SK-N-SH (cell line): ENCODE data around the gene ACBD6. TPM values are rescaled to one million over a fixed set of nuclear protein-coding genes. Genes with fewer than 3 reads are reported as not detected.
"Not testable (repeated sequence)": the region's sequence is repeated elsewhere in the genome, so short reads cannot be mapped to it uniquely, and the experiment has no call there.

Experiments
- CTCF ChIA-PET: fragments of 300-600, 350-600 bp; formaldehyde crosslinking; extraction: SDS; loops from one replicate; lab custom pipeline; 2021; lab: Yijun Ruan, JAX
- POLR2A ChIA-PET: fragments of 350-600 bp; sonication (Branson Sonifier 250); formaldehyde crosslinking; extraction: SDS; loops from one replicate; lab custom pipeline; 2020; ENCODE audit warnings: antibody characterized with exemption, inconsistent platforms; lab: Yijun Ruan, JAX
- DNase-seq: peaks from one replicate; pipeline ENCODE4 v3.0.0; 2012
- H2AFZ ChIP-seq: fragments of 200-600 bp; sonication (generic); 2 replicates; pipeline ENCODE4 v1.8.1; 2016; ENCODE audit warnings: antibody characterized with exemption, mild to moderate bottlenecking, low read depth
- H3F3A ChIP-seq: fragments of 200-600 bp; sonication (generic); replicated peaks from 2 replicates; pipeline ENCODE3; 2016; ENCODE audit warnings: antibody characterized with exemption, mild to moderate bottlenecking; ENCODE audit not compliant: insufficient read depth
- H3K27ac ChIP-seq, 2 experiments: fragments of 200-500 bp in 1 of 2; fragments of 200-600 bp in 1 of 2; sonication (Bioruptor generic) in 1 of 2; sonication (generic), shearing (Covaris generic) in 1 of 2; 2 replicates each; pipeline versions ENCODE4 v1.5.1 to v1.6.1; 2014 to 2016; ENCODE audit warnings: low read depth in 2 of 2, inconsistent platforms in 1 of 2, low read length in 1 of 2, mild to moderate bottlenecking in 1 of 2, mixed read lengths in 1 of 2
- H3K27me3 ChIP-seq: fragments of 200-600 bp; sonication (generic), shearing (Covaris generic); 2 replicates; pipeline ENCODE4 v1.6.1; 2016; ENCODE audit warnings: mixed run types; ENCODE audit not compliant: insufficient read depth
- H3K36me3 ChIP-seq, 2 experiments: fragments of 200-500 bp in 1 of 2; fragments of 200-600 bp in 1 of 2; sonication (Bioruptor generic) in 1 of 2; sonication (generic) in 1 of 2; replicated peaks in 1 of 2; 2 replicates each; pipeline versions ENCODE3 to v1.5.1; 2014 to 2016; ENCODE audit warnings: low read length in 1 of 2, mild to moderate bottlenecking in 1 of 2; ENCODE audit not compliant: insufficient read depth in 2 of 2, control insufficient read depth in 1 of 2
- H3K4me1 ChIP-seq, 2 experiments: fragments of 200-500 bp in 1 of 2; fragments of 200-600 bp in 1 of 2; sonication (Bioruptor generic) in 1 of 2; sonication (generic), shearing (Covaris generic) in 1 of 2; 2 replicates each; pipeline versions ENCODE4 v1.5.1 to v1.6.1; 2014 to 2016; ENCODE audit warnings: low read depth in 1 of 2, low read length in 1 of 2, mixed run types in 1 of 2; ENCODE audit not compliant: insufficient read depth in 2 of 2, control insufficient read depth in 1 of 2
- H3K4me2 ChIP-seq: fragments of 200-600 bp; sonication (generic), shearing (Covaris generic); 2 replicates; pipeline ENCODE4 v1.6.1; 2017; ENCODE audit warnings: mixed run types
- H3K4me3 ChIP-seq, 2 experiments: fragments of 200-500 bp in 1 of 2; fragments of 200-600 bp in 1 of 2; sonication (Bioruptor generic) in 1 of 2; sonication (generic), shearing (Covaris generic) in 1 of 2; 2 replicates each; pipeline versions ENCODE4 v1.5.1 to v1.8.1; 2014 to 2016; ENCODE audit warnings: low read depth in 2 of 2, inconsistent platforms in 1 of 2, low read length in 1 of 2, mild to moderate bottlenecking in 1 of 2, mixed read lengths in 1 of 2, moderate library complexity in 1 of 2
- H3K79me2 ChIP-seq: fragments of 200-600 bp; sonication (generic); 2 replicates; pipeline ENCODE4 v1.8.1; 2017; ENCODE audit warnings: mild to moderate bottlenecking; ENCODE audit not compliant: insufficient read depth
- H3K9ac ChIP-seq: fragments of 200-600 bp; sonication (generic); 2 replicates; pipeline ENCODE4 v1.6.1; 2017; ENCODE audit warnings: mixed run types
- H3K9me2 ChIP-seq: fragments of 200-600 bp; sonication (generic); 2 replicates; pipeline ENCODE4 v1.6.1; 2017; ENCODE audit warnings: mixed run types
- H3K9me3 ChIP-seq: fragments of 200-600 bp; sonication (generic); 2 replicates; pipeline ENCODE4 v1.6.1; 2017; ENCODE audit warnings: mixed run types, mild to moderate bottlenecking, moderate library complexity
- H4K20me1 ChIP-seq: fragments of 200-600 bp; sonication (generic); 2 replicates; pipeline ENCODE4 v1.6.1; 2017; ENCODE audit warnings: mild to moderate bottlenecking, mixed run types; ENCODE audit not compliant: insufficient read depth
- CHD2 ChIP-seq: fragments of 150-350 bp; IDR thresholded peaks from 2 replicates; pipeline ENCODE4 v1.6.1; 2018; ENCODE audit warnings: low read length; ENCODE audit not compliant: partially characterized antibody
- CTCF ChIP-seq: fragments of 200-600 bp; sonication (generic); IDR thresholded peaks from 2 replicates; pipeline ENCODE4 v1.6.1; 2017; ENCODE audit warnings: antibody characterized with exemption, mild to moderate bottlenecking, moderate library complexity
- ELF1 ChIP-seq: IDR thresholded peaks from 2 replicates; pipeline ENCODE4 v1.4.0; 2012
- EP300 ChIP-seq, 2 experiments: IDR thresholded peaks; 2 replicates each; pipeline versions ENCODE4 v1.4.0 to v1.6.1; 2012; ENCODE audit warnings: borderline replicate concordance in 1 of 2, low read depth in 1 of 2, low read length in 1 of 2
- EZH2phosphoT487 ChIP-seq: fragments of 200-600 bp; sonication (generic); IDR thresholded peaks from 2 replicates; pipeline ENCODE4 v1.6.1; 2017; ENCODE audit warnings: low read depth, mixed run types, mild to moderate bottlenecking, antibody characterized with exemption, moderate library complexity, borderline replicate concordance
- FOSL2 ChIP-seq: IDR thresholded peaks from 2 replicates; pipeline ENCODE4 v1.4.0; 2012; ENCODE audit warnings: low read depth, mild to moderate bottlenecking, moderate library complexity, borderline replicate concordance
- GABPA ChIP-seq: IDR thresholded peaks from 2 replicates; pipeline ENCODE4 v1.4.0; 2012; ENCODE audit warnings: low read depth, mild to moderate bottlenecking
- RXRA ChIP-seq: IDR thresholded peaks from 2 replicates; pipeline ENCODE4 v1.4.0; 2012; ENCODE audit warnings: low read depth, mild to moderate bottlenecking, borderline replicate concordance
- SIN3A ChIP-seq: IDR thresholded peaks from 2 replicates; pipeline ENCODE4 v1.6.1; 2012; ENCODE audit warnings: low read depth, mild to moderate bottlenecking, low read length, moderate library complexity, borderline replicate concordance
- TCF12 ChIP-seq: IDR thresholded peaks from 2 replicates; pipeline ENCODE4 v1.4.0; 2012
- TEAD4 ChIP-seq: IDR thresholded peaks from 2 replicates; pipeline ENCODE4 v1.4.0; 2012; ENCODE audit warnings: mild to moderate bottlenecking, borderline replicate concordance; ENCODE audit not compliant: insufficient read depth
- USF1 ChIP-seq: IDR thresholded peaks from 2 replicates; pipeline ENCODE4 v1.4.0; 2012; ENCODE audit warnings: low read depth, borderline replicate concordance
- WGBS: methylation state at CpG from one replicate; pipeline ENCODE4 v1.1.6; 2017; ENCODE audit warnings: low lambda C conversion rate; 5-methylcytosine and 5-hydroxymethylcytosine counted together
- polyA plus RNA-seq, 3 experiments: library from polyadenylated mRNA; depleted of rRNA; stranded (reverse); fragments of >200 nt; gene quantifications; 2 replicates each; pipeline ENCODE4 v1.2.3, GENCODE V29; 2012

The ACBD6 gene
- polyA plus RNA-seq, 1 of the 3 experiments (the other 2 are of a cell fraction): 60.9 TPM

- Histone ChIP-seq H3K4me1 (no peaks in the 10 kb centered on the region), H3K4me3 (no peak overlapping the region), H4K20me1 (no peaks in the 10 kb centered on the region), H3K9me3 (no peaks in the 10 kb centered on the region), H3K9me2 (no peaks in the 10 kb centered on the region), H3K79me2 (no peaks in the 10 kb centered on the region), H3F3A (no peaks in the 10 kb centered on the region), H3K36me3 (no peaks in the 10 kb centered on the region), H3K9ac (no peak overlapping the region), H3K27me3 (no peaks in the 10 kb centered on the region), H3K27ac (no peak overlapping the region), H3K4me2 (no peak overlapping the region), H2AFZ (no peak overlapping the region)
- DNase-seq: no peak
- ChIA-PET CTCF (interaction anchor here (0.8 to 1.3 kb wide), 5 partner anchors 10 to 312 kb away, joined by 3 to 7 read pairs (median 3); partner anchors contain the start of gene XPR1), POLR2A (no interaction called here)
- 89% methylated on average over 3 of the region's 3 CpGs for WGBS
- TF ChIP-seq CHD2 (no peak), TCF12 (no peak), EP300 (IDR thresholded peaks at IDR 0.05; ENCODE audit: borderline replicate concordance in 1 of 2, low read depth in 1 of 2, low read length in 1 of 2) (no peak), FOSL2 (no peak), ELF1 (no peak), USF1 (no peak), CTCF (no peak), EZH2phosphoT487 (no peak), TEAD4 (no peak), SIN3A (no peak), RXRA (no peak), GABPA (no peak)
Measured at GRCh38 chr1:180550241-180550640, 47.9 kb upstream of the ACBD6 start.

GRCh38 chr1:180549770-180550169 is 47.4 kb upstream of the ACBD6 start:
- H3K36me3 ChIP-seq, H3F3A ChIP-seq, H2AFZ ChIP-seq, POLR2A ChIA-PET, H3K4me2 ChIP-seq, H3K9ac ChIP-seq, DNase-seq, H3K4me3 ChIP-seq, H3K79me2 ChIP-seq, H3K4me1 ChIP-seq, H3K27me3 ChIP-seq, H4K20me1 ChIP-seq, H3K27ac ChIP-seq, H3K9me3 ChIP-seq, H3K9me2 ChIP-seq: not testable (repeated sequence)
- CTCF ChIA-PET: interaction anchor here (0.8 to 1.3 kb wide), 5 partner anchors 10 to 312 kb away, joined by 3 to 7 read pairs (median 3); partner anchors contain the start of gene XPR1
- 89% methylated on average over 8 of the region's 8 CpGs for WGBS
